Measurements from ENCODE around the gene PIGR.

GRCh38 chr1:206926286-206926685 lies 20.0 kb downstream of the PIGR start:
- TF ChIP-seq POLR2A (IDR thresholded peaks at IDR 0.05; ENCODE audit: low read depth, low read length): no peak
- TF ChIP-seq POLR2AphosphoS5 (IDR thresholded peaks at IDR 0.05; ENCODE audit: low read depth, low read length): no peak
